ENCODE measurements around the gene VSIG10.
"Not testable (repeated sequence)": the region's sequence is repeated elsewhere in the genome, so short reads cannot be mapped to it uniquely, and the experiment has no call there.

The VSIG10 gene

GRCh38 chr12:118025168-118025567, 78.6 kb downstream of the VSIG10 start:
- no peak for DNase-seq

GRCh38 chr12:118023301-118023860, 80.4 kb downstream of the VSIG10 start:
- DNase-seq = no peak

DNA sequence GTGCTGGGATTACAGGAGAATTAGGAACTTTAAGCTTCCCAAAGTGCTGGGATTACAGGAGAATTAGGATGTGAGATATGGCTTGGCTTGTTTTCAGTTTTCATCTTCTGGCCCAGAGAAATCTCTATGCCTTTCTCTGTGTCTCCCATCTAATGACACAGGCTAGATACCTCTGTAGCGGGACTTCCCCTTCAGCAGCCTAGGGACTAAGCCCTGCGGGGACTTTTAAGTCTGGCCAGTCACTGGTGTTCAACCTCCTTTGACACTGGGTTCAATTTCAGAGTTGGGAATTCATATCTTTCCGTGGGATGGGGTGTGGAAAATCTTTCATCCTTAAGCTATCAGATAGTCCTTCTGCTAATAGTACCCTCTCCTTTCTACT, 81.1 kb downstream of the VSIG10 start:
- DNase-seq = no peak

DNA sequence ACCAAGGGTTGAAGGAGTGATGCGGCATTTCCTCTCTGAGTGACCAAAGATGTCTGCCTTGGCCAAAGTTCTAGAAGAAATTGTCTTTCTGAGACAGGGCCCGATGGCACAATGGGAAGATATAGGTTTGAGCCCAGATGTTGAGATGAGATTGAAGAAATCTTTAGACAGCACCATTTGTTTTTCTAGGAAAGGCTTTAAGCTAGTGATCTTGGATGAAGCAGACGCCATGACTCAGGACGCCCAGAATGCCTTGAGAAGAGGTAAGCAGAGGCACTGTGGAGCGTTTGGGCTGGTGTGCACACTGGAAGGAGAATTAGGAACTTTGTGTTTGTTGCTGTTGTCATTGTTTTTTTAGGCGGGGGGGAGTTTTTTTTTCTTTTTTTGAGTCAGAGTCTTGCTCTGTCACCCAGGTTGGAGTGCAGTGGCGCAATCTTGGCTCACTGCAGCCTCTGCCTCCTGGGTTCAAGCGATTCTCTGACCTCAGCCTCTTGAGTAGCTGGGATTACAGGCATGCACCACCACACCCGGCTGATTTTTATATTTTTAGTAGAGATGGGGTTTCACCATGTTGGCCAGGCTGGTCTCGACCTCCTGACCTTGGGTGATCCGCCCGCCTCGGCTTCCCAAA, 81.6 kb downstream of the VSIG10 start:
- DNase-seq = not testable (repeated sequence)

- no peak for DNase-seq
Observed at GRCh38 chr12:118020036-118020435, 83.8 kb downstream of the VSIG10 start.

DNA sequence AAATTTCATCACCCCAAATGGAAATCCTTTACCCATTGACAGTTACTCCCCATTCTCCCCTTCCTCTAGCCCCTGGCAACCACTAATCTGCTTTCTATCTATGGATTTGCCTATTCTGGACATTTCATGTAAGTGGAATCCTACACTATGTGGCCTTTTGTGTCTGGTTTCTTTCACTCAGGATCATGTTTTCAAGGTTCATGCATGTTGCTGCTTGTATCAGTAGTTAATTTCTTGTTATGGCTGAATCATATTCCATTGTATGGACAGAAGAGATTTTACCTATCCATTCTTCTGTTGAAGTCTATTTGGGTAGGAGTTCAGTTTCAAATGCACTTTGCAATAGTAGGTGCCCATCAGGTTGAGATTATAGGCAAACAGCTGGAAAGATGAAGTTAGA, 85.9 kb downstream of the VSIG10 start:
- DNase-seq = no peak

- peak; percentile 94 for DNase-seq
Observed at GRCh38 chr12:118016424-118017264, 87.2 kb downstream of the VSIG10 start, which contains the start of gene RFC5. Gene RFC5 (plus strand): TSS chr12:118016703. CDS start chr12:118016828, 125 bp downstream.

- DNase-seq = no peak
Observed at GRCh38 chr12:118015944-118016343, 87.9 kb downstream of the VSIG10 start.

GRCh38 chr12:118015306-118015705, 88.5 kb downstream of the VSIG10 start:
- DNase-seq = no peak
